NCI-H460 (cell line): ENCODE measurements around the gene KIF1A. TPM values are rescaled to one million over a fixed set of nuclear protein-coding genes. Genes with fewer than 3 reads are reported as not detected.

Source experiments
- DNase-seq: peaks from one replicate; pipeline ENCODE4 v3.0.0-alpha.2; 2016; ENCODE audit warnings: low read depth; ENCODE audit errors: extremely low read depth
- total RNA-seq: library from RNA; depleted of rRNA; stranded (reverse); fragments of >200 nt; shearing (Covaris generic); gene quantifications from 2 replicates; pipeline ENCODE4 v1.2.3, GENCODE V29; 2014

The KIF1A gene
- total RNA-seq, 1 experiment from 2014 or later, result 0.37 TPM

DNA sequence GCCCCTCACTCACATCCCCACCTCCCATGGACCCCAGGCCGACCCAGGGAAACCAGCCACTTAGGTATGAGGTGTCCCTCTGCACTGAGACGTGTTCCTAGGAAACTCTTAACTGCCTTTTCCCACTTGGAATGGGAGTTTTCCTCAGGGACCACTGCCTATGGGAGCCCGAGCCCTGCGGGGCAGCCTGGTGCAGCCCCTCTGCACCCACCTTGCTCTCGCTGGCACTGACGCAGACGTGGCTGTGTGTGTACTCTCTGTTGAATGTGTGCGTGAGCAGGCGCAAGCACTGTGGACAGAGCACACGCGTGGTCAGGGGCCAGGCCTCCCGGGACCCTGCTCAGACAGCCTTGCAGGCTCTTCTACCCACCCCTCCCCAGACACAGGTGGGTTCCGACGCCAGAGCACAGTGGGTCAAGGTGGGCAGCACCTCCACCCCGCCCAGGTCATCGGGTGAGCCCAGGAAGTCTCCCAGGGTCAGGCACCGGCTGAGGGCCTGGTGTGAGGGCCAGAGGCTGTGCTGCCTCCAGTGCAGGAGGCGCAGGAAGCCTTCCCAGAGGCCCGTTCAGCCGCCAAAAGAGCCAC is 98.3 kb downstream of the KIF1A start:
- no peak for DNase-seq

- DNase-seq, result no peak
Measured at GRCh38 chr2:240720686-240721595, 99.1 kb downstream of the KIF1A start.

DNA sequence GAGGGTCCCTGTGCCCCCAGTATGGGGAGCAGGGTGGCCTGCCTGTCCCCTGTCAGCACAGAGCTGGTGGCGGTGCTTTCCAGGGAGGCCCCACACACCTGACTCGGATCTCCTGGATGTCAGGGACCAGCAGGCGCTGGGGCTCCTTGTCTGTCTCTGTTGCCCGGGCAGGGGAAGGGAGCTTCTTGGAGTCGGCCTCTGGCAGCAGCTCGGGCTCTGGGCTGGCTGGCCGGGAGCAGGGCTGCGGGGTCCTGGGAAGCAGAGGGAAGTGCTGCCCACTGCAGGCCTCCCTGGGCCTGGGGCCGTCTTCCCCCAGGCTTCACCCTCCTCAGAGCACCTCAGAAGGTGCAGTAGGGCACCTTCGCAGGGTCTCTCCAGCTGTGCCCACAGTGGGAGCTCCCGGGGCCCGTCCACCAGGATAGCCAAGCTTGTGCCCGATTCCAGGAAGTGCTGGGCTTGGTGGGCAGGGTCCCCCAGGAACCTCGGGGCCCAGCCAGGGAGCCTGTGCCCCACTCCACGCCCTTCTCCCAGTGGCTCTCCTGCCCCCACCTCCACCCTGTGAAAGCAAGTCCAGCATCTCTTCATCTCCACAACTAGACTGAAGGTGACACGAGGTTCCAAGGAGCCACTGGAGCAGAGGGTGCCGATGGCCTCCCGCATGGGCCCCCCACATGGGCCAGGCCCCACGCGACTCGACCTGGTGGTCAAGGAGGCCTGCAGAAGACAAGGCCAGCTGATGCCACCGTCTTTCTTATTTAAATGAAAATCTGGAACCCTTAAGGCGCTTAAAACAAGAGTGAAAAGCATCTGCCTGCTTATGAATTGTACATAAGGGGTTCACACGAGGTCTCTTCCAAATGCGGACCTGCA is 100.1 kb downstream of the KIF1A start:
- no peak for DNase-seq

DNA sequence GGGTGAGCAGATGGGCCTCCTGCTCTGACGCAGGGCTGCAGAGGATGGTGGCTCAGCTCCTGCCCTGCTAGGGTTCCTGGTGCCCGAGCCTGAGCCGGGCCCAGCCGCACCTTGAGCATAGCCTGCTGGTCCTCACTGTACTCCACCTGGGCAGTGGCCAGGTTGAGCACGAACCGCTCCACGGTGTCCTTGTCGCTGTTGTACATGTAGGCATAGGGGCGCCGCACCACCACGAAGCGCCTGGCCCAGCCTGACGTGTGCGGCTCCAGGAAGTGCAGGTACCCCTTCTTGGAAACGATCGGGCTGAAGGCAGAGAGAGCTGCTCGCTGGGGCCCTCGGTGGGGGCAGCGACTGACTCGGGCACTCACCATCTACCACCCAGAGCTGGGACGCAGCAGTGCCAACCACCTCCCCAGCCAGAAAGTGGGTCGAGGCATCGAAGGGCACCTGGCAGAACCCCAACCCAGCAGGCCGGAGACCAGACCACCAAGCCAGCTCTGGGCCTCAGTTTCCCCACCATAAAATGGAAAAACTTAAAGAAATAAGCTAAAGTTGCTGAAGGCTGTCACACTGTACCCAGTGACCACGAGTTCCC is 101.0 kb downstream of the KIF1A start:
- no peak for DNase-seq

DNA sequence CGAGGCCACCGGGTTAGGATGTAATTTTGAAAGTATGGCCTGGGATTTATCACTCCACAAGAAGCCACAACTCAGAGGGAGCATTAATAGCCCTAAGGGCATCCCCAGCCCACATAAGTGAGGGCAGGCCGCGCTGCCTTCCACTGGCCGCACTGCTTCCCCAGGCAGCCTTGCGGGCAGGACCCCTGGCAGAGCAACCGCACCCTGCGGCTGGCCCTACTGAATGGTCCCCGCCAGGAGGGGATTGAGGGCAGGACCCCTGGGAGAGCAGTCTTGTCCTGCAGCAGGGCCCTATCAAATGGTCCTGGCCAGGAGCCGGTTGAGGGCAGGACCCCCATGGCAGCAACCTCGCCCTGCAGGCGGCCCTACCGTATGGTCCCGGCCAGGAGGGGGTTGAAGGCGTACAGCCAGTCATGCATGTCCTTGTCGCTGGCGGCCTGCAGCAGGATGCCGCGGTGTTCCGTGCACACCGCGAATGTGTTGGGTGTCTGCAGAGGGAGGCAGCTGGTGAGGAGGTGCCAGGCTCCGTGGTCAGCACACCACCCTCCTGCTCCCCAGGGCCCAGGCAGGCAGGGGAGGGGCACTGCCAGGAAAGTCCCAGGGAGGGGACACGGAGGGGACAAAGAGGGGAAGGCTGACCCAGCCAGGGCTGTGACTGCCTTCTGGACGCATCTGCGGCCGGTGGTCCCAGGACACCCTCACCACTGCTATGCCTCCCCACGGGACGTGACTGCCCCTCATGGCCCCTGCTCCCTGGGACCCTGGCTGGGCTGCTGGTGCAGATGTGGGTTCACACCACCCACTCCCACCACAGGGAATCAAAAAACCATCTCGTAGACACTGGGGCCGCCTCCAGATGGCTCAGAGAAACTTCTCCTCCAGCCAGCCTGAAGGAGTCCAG is 102.1 kb downstream of the KIF1A start:
- no peak for DNase-seq

DNA sequence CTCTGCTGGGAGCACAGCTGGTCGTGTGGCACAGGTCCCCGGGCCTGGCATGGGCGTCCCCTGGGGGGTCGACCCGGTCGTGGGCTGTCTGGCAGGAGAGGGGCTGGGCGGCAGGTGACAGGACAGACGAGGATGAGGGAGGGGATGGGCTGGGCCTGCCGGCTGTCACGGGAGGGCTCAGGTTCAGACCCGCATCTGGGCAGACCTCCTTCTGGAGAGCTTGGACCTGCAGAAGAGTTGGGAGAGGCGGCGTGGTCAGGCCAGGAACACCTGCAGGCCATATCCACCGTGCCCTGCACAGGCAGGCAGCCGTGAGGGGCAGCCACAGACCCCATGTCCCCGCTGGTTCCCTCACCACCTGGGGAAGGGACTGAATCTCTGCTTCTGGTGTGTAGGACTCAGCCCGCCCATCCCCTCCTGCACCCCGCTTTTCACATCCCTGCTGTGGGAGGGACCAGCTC is 102.8 kb downstream of the KIF1A start:
- no peak for DNase-seq

GRCh38 chr2:240716130-240716798 is 103.8 kb downstream of the KIF1A start:
- no peak for DNase-seq

- DNase-seq, result no peak
Measured at GRCh38 chr2:240714747-240715725, 105.0 kb downstream of the KIF1A start.

DNA sequence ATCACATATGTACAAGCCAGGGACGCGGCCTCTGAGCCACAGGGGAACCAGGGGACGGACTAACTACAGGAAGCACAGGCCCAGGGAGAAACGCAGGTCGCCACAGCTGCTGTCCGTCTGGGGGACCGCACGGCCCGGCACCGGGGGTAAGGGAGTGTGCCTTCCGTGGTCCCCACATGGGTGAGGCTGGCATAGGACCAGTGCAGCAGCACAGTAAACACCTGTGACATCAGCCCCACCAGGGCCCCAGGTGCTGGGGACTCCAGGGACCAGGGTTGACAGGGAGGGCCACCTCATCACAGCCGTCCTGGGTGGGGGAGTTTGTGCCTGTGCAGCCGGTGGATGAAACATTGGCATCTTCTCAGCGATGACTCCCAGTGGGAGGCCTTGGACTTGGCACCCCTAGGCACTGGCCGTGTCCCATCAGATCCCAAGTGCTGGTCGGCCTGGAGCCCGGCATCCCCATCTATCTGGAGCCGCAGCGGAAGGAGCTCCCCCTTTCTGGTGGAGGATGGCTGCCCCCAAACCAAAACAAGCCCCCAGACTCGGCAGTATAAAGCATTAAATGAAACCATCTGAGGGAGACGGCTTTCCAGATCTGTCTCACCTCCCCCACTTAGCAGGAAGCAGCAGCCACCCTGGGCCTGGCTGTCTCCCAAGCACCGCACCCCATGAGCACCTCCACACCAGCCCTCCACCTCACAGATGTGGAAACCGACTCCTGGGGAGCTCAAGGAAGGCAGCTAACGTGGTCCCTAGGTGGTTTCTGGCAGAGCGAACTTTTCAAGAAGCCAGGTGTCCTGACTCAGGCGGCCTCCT is 105.9 kb downstream of the KIF1A start:
- no peak for DNase-seq

DNA sequence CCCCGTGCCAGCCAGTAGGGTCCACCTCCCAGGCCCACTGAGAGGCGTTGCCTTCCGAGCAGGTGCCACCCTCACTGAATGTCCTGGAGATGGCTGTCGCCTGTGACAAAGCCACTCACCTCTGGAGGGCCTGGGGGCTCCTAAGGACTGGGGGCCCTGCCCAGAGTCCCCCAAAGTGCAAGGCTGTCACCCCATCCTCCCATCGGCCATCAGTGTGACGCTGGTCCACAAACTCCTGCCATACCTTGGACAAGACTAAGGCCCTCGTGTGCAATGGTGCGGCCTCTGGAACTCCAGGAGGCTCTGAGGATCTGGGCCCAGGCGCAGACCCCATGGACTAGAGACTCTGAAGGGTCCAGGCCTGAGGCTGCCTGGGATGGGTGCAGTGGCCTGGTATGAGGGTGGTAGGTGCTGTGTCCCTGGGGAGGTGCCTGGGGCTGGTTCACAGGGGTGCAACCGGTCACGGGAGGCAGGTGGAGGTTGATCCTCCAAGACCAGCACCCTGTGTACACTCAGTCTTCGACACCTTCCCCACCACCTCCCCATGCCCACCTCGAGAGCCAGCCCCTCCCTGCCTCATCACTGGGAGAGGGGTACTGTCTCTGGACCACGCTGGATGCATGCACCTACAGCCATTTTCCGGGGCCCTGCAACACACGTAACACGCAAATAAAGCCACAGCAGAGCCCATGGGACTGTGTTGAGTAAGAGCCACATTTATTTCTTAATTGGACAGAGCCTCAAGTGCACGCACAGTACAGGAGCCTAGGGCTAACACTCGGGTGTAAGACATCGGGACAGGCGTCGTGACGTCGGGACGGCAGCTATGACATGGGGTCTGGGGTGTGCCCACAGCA is 106.7 kb downstream of the KIF1A start:
- DNase-seq, result no peak

DNA sequence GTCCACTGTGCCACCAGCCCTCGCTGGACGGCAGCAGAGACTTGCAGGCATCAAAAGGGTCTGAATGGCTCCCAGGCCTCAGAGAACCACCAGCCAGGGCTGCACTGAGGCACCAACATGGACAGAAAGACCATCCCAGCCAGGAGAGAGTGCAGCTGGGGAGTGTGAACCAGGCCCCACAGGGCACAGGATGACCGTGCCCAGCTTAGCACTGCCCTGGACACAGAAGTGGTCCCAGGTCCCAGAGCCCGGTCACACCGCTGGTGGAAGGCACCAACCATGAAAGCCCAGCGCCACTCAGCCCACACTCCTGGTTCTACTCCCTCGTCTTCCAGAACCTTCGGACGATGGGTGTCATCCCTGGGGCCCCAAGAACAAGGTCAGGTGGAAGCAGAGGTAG is 107.9 kb downstream of the KIF1A start:
- DNase-seq, result no peak

- no peak for DNase-seq
Measured at GRCh38 chr2:240711701-240712100, 108.3 kb downstream of the KIF1A start.

- no peak for DNase-seq
Measured at GRCh38 chr2:240711296-240711695, 108.7 kb downstream of the KIF1A start.

GRCh38 chr2:240708457-240708856 is 111.6 kb downstream of the KIF1A start:
- no peak for DNase-seq

GRCh38 chr2:240707821-240708220 is 112.2 kb downstream of the KIF1A start:
- DNase-seq, result no peak
